Liver (tissue), 9 donors: ENCODE data around the gene RICTOR. TPM values are rescaled to one million over a fixed set of nuclear protein-coding genes. Genes with fewer than 3 reads are reported as not detected.

Source experiments
- DNase-seq: peaks from one replicate; pipeline ENCODE4 v3.0.0-alpha.2; 2017; ENCODE audit warnings: low spot score
- H3K27ac ChIP-seq, 2 donors: one replicate each; pipeline ENCODE4 v1.7.0; 2013; ENCODE audit warnings: inconsistent platforms in 2 of 2, low read length in 2 of 2, control low read depth in 1 of 2, low read depth in 1 of 2, mild to moderate bottlenecking in 1 of 2
- H3K27me3 ChIP-seq, 4 donors: one replicate each; pipeline versions ENCODE4 v1.6.1 to v1.7.0; 2013; ENCODE audit warnings: low read length in 3 of 4, inconsistent platforms in 1 of 4, mild to moderate bottlenecking in 1 of 4, moderate library complexity in 1 of 4; ENCODE audit not compliant: control insufficient read depth in 4 of 4, insufficient read depth in 4 of 4
- H3K36me3 ChIP-seq, 4 donors: one replicate each; pipeline versions ENCODE4 v1.6.1 to v1.7.0; 2013; ENCODE audit warnings: low read length in 3 of 4, mild to moderate bottlenecking in 3 of 4, low read depth in 1 of 4, moderate library complexity in 1 of 4; ENCODE audit not compliant: control insufficient read depth in 4 of 4, insufficient read depth in 3 of 4
- H3K4me1 ChIP-seq, 4 donors: one replicate each; pipeline versions ENCODE4 v1.6.1 to v1.7.0; 2013; ENCODE audit warnings: low read length in 3 of 4, mild to moderate bottlenecking in 3 of 4, moderate library complexity in 1 of 4; ENCODE audit not compliant: control insufficient read depth in 4 of 4, insufficient read depth in 4 of 4
- H3K4me3 ChIP-seq, 3 donors: one replicate each; pipeline versions ENCODE4 v1.6.1 to v1.7.0; 2013; ENCODE audit warnings: low read length in 3 of 3, control low read depth in 1 of 3, low read depth in 1 of 3, mild to moderate bottlenecking in 1 of 3
- H3K9ac ChIP-seq, 2 donors: one replicate each; pipeline ENCODE4 v1.7.0; 2013; ENCODE audit warnings: low read length in 2 of 2, mild to moderate bottlenecking in 2 of 2, moderate library complexity in 2 of 2, control low read depth in 1 of 2, low read depth in 1 of 2
- H3K9me3 ChIP-seq, 4 donors: one replicate each; pipeline versions ENCODE4 v1.6.1 to v1.7.0; 2013; ENCODE audit warnings: low read length in 3 of 4; ENCODE audit not compliant: control insufficient read depth in 4 of 4
- ATF3 ChIP-seq: IDR thresholded peaks from 2 replicates; pipeline ENCODE4 v1.6.1; 2016; ENCODE audit warnings: antibody characterized with exemption
- CTCF ChIP-seq: fragments of 150-350 bp; IDR thresholded peaks from 2 replicates; pipeline ENCODE4 v1.5.1; 2017; ENCODE audit warnings: improper control_type of control experiment, low read depth, low read length; ENCODE audit not compliant: missing input control
- EGR1 ChIP-seq, 2 donors: IDR thresholded peaks; 2 replicates each; pipeline ENCODE4 v1.6.1; 2016 to 2018; ENCODE audit warnings: antibody characterized with exemption in 2 of 2, low read depth in 2 of 2
- GABPA ChIP-seq, 2 donors: IDR thresholded peaks in 1 of 2; conservative IDR thresholded peaks in 1 of 2; 2 replicates each; pipeline ENCODE4 v1.6.1; 2016; ENCODE audit warnings: antibody characterized with exemption in 2 of 2, mild to moderate bottlenecking in 1 of 2, moderate library complexity in 1 of 2
- JUND ChIP-seq, 2 donors: IDR thresholded peaks; 2 replicates each; pipeline ENCODE4 v1.6.1; 2016; ENCODE audit warnings: antibody characterized with exemption in 2 of 2
- NR2F2 ChIP-seq: IDR thresholded peaks from 2 replicates; pipeline ENCODE4 v1.6.1; 2016; ENCODE audit warnings: antibody characterized with exemption
- SP1 ChIP-seq: IDR thresholded peaks from 2 replicates; pipeline ENCODE4 v1.6.1; 2018; ENCODE audit warnings: antibody characterized with exemption, mild to moderate bottlenecking
- TAF1 ChIP-seq: conservative IDR thresholded peaks from 2 replicates; pipeline ENCODE4 v1.6.1; 2016; ENCODE audit warnings: antibody characterized with exemption, mild to moderate bottlenecking
- YY1 ChIP-seq: IDR thresholded peaks from 2 replicates; pipeline ENCODE4 v1.6.1; 2016; ENCODE audit warnings: antibody characterized with exemption, mild to moderate bottlenecking
- ZBTB33 ChIP-seq: IDR thresholded peaks from 2 replicates; pipeline ENCODE4 v1.6.1; 2016; ENCODE audit warnings: antibody characterized with exemption
- WGBS: extraction: QIAGEN DNeasy Blood & Tissue Kit; methylation state at CpG from one replicate; pipeline ENCODE4 v1.1.7; 2013; 5-methylcytosine and 5-hydroxymethylcytosine counted together
- polyA plus RNA-seq, 2 donors: library from polyadenylated mRNA; stranded (reverse) in 1 of 2; unstranded in 1 of 2; fragments of 200-250 nt in 1 of 2; fragments of >200 nt in 1 of 2; fragmentation: Nextera tagmentation in 1 of 2; extraction: Ambion mirVana in 1 of 2; gene quantifications; one replicate each; pipeline versions ENCODE4 v1.2.1 to v1.2.3, GENCODE V29; 2013 to 2015
- total RNA-seq, 2 donors: library from RNA; depleted of rRNA; stranded (reverse); fragments of >200 nt; gene quantifications; one replicate each; pipeline ENCODE4 v1.2.3, GENCODE V29; 2014
- donor health status: healthy.
- donor health status: healthy.
- donor health status: healthy.
- donor health status: healthy.
- donor health status: healthy.

RICTOR gene
- total and polyA plus RNA-seq, 4 donors: 2.1 to 24.0 (median 15.0) TPM

- WGBS: 87% methylated on average over 7 of the region's 7 CpGs
- no peak overlapping the region for H3K27ac ChIP-seq
Measured at GRCh38 chr5:39091940-39092580, 17.9 kb upstream of the RICTOR start.

GRCh38 chr5:39083968-39084367 lies 9.8 kb upstream of the RICTOR start:
- Histone ChIP-seq H3K9ac (no peak overlapping the region), H3K4me3 (no peak overlapping the region), H3K4me1 (peaks cover 0 to 5% (median 1%) of the 10 kb centered on the region in 4 donors), H3K27ac (no peak overlapping the region), H3K27me3 (peaks cover 0 to 2% (median 0%) of the 10 kb centered on the region in 4 donors), H3K36me3 (no peaks in the 10 kb centered on the region), H3K9me3 (no peaks in the 10 kb centered on the region)
- WGBS: 86% methylated on average over 1 of the region's 1 CpG
- DNase-seq: no peak
- TF ChIP-seq NR2F2 (no peak), EGR1 (IDR thresholded peaks at IDR 0.05; ENCODE audit: low read depth in 2 of 2) (no peak)

More at GRCh38 chr5:39091940-39092580, 17.9 kb upstream of the RICTOR start:
- H3K27me3 ChIP-seq: no peaks in the 10 kb centered on the region
- H3K4me3 ChIP-seq: no peak overlapping the region
- no peak overlapping the region for H3K9ac ChIP-seq
- H3K9me3 ChIP-seq: peaks cover 0 to 6% (median 0%) of the 10 kb centered on the region in 4 donors
- TF ChIP-seq ZBTB33 (no peak), ATF3 (no peak), EGR1 (IDR thresholded peaks at IDR 0.05; ENCODE audit: low read depth in 2 of 2) (no peak), TAF1 (no peak), JUND (IDR thresholded peaks at IDR 0.05) (no peak), SP1 (no peak), YY1 (no peak), NR2F2 (no peak), CTCF (no peak)
- no peaks in the 10 kb centered on the region for H3K36me3 ChIP-seq
- no peaks in the 10 kb centered on the region for H3K4me1 ChIP-seq
- DNase-seq: no peak

GRCh38 chr5:39082995-39083394 lies 8.8 kb upstream of the RICTOR start:
- Histone ChIP-seq H3K9me3 (no peaks in the 10 kb centered on the region), H3K4me3 (no peak overlapping the region), H3K4me1 (peaks cover 0 to 5% (median 1%) of the 10 kb centered on the region in 4 donors), H3K9ac (no peak overlapping the region), H3K27me3 (peaks cover 0 to 2% (median 0%) of the 10 kb centered on the region in 4 donors), H3K36me3 (no peaks in the 10 kb centered on the region), H3K27ac (no peak overlapping the region)
- WGBS: 90% methylated on average over 3 of the region's 3 CpGs
- TF ChIP-seq GABPA (IDR thresholded peaks at IDR 0.05 in 1 of 2, conservative IDR thresholded peaks at IDR 0.05 in 1 of 2) (no peak), TAF1 (no peak), YY1 (no peak)
- no peak for DNase-seq
